PC-9 (cell line): Measurements from ENCODE around the gene FOXC2. TPM values are rescaled to one million over a fixed set of nuclear protein-coding genes. Genes with fewer than 3 reads are reported as not detected.

Experiments
- BruUV-seq: library from RNA; stranded (reverse); fragments of 400-500 nt; replicated peaks from 2 replicates; lab custom pipeline; 2021; lab: Mats Ljungman, UMichigan
- CTCF ChIA-PET: fragments of 300-600 bp; sonication (Branson Sonifier 250); formaldehyde crosslinking; loops from one replicate; lab custom pipeline; 2022; ENCODE audit warnings: antibody characterized with exemption; lab: Charles Lee
- POLR2A ChIA-PET: fragments of 300-600 bp; sonication (Branson Sonifier 250); formaldehyde crosslinking; loops from one replicate; lab custom pipeline; 2022; ENCODE audit warnings: antibody characterized with exemption; ENCODE audit not compliant: unreplicated experiment; lab: Charles Lee
- DNase-seq, 2 experiments: peaks; one replicate each; pipeline versions ENCODE4 v3.0.0 to v3.0.0-alpha.2; 2015 to 2022; ENCODE audit warnings: mixed read lengths in 1 of 2
- H2AFZ ChIP-seq: fragments of 200-600 bp; sonication (generic); 2 replicates; pipeline ENCODE4 v1.8.1; 2017; ENCODE audit warnings: antibody characterized with exemption
- H3F3A ChIP-seq: fragments of 200-600 bp; sonication (generic); 2 replicates; pipeline ENCODE4 v1.8.1; 2017; ENCODE audit warnings: antibody characterized with exemption, mild to moderate bottlenecking, low read depth; ENCODE audit not compliant: insufficient read depth
- H3K27ac ChIP-seq: fragments of 200-600 bp; sonication (generic); 2 replicates; pipeline ENCODE4 v1.6.1; 2016; ENCODE audit warnings: mixed run types
- H3K27me3 ChIP-seq: fragments of 200-600 bp; sonication (generic); 2 replicates; pipeline ENCODE4 v1.6.1; 2016; ENCODE audit warnings: low read depth, mixed run types; ENCODE audit not compliant: insufficient read depth
- H3K36me3 ChIP-seq: fragments of 200-600 bp; sonication (generic); 2 replicates; pipeline ENCODE4 v1.6.1; 2016; ENCODE audit warnings: low read depth, mixed run types
- H3K4me1 ChIP-seq: fragments of 200-600 bp; sonication (generic); replicated peaks from 2 replicates; pipeline ENCODE4 v1.6.1; 2016; ENCODE audit warnings: mixed run types; ENCODE audit not compliant: insufficient read depth
- H3K4me2 ChIP-seq: fragments of 200-600 bp; sonication (generic); 2 replicates; pipeline ENCODE4 v1.6.1; 2017; ENCODE audit warnings: mixed run types
- H3K4me3 ChIP-seq: fragments of 200-600 bp; sonication (generic); 2 replicates; pipeline ENCODE4 v1.6.1; 2016; ENCODE audit warnings: mixed run types
- H3K79me2 ChIP-seq: fragments of 200-600 bp; sonication (generic); 2 replicates; pipeline ENCODE4 v1.6.1; 2017; ENCODE audit warnings: low read depth, mixed run types
- H3K9me2 ChIP-seq: fragments of 200-600 bp; sonication (generic); 2 replicates; pipeline ENCODE4 v1.8.1; 2017; ENCODE audit warnings: mild to moderate bottlenecking; ENCODE audit not compliant: insufficient read depth
- H3K9me3 ChIP-seq: fragments of 200-600 bp; sonication (generic); 2 replicates; pipeline ENCODE4 v1.8.1; 2016; ENCODE audit warnings: low read depth; ENCODE audit not compliant: insufficient read depth
- H4K20me1 ChIP-seq: fragments of 200-600 bp; sonication (generic); 2 replicates; pipeline ENCODE4 v1.8.1; 2017; ENCODE audit not compliant: insufficient read depth
- CTCF ChIP-seq: fragments of 200-600 bp; sonication (generic); conservative IDR thresholded peaks from 2 replicates; pipeline ENCODE4 v1.6.1; 2017; ENCODE audit warnings: mixed run types, antibody characterized with exemption, mild to moderate bottlenecking, moderate library complexity
- EZH2 ChIP-seq: fragments of 200-600 bp; sonication (generic); IDR thresholded peaks from 2 replicates; pipeline ENCODE4 v1.8.0; 2017; ENCODE audit warnings: antibody characterized with exemption, low read depth
- intact Hi-C: fragments of 100-400 bp; cut with micrococcal nuclease; formaldehyde crosslinking; loops from one replicate; pipeline ENCODE4 v1.10.0; 2022; ENCODE audit not compliant: unreplicated experiment
- total RNA-seq: library from RNA; stranded (reverse); gene quantifications from 2 replicates; pipeline ENCODE4 v1.2.3, GENCODE V29; 2021

Gene FOXC2
- total RNA-seq, 1 experiment from 2014 or later: not detected

GRCh38 chr16:86530251-86531190 lies 36.1 kb upstream of the FOXC2 start:
- TF ChIP-seq EZH2 (no peak), CTCF (no peak)
- no peaks in the 10 kb centered on the region for H4K20me1 ChIP-seq
- H2AFZ ChIP-seq: no peak overlapping the region
- CTCF ChIA-PET: no interaction called here
- POLR2A ChIA-PET: no interaction called here
- no TSS peak for BruUV-seq
- no peaks in the 10 kb centered on the region for H3F3A ChIP-seq
- no peak for DNase-seq
- no peaks in the 10 kb centered on the region for H3K9me2 ChIP-seq
- no peaks in the 10 kb centered on the region for H3K79me2 ChIP-seq
- H3K27ac ChIP-seq: no peak overlapping the region
- H3K27me3 ChIP-seq: no peaks in the 10 kb centered on the region
- H3K4me1 ChIP-seq: no peaks in the 10 kb centered on the region
- H3K9me3 ChIP-seq: no peaks in the 10 kb centered on the region
- H3K36me3 ChIP-seq: no peaks in the 10 kb centered on the region
- intact Hi-C loops: no loop called here
- no peak overlapping the region for H3K4me3 ChIP-seq
- no peak overlapping the region for H3K4me2 ChIP-seq

GRCh38 chr16:86531191-86531545 lies 35.5 kb upstream of the FOXC2 start:
- H3K79me2 ChIP-seq: no peaks in the 10 kb centered on the region
- no TSS peak for BruUV-seq
- no peak overlapping the region for H3K4me2 ChIP-seq
- no peaks in the 10 kb centered on the region for H3K36me3 ChIP-seq
- no peak for DNase-seq
- no peaks in the 10 kb centered on the region for H3K9me3 ChIP-seq
- ChIA-PET POLR2A (no interaction called here), CTCF (no interaction called here)
- H4K20me1 ChIP-seq: no peaks in the 10 kb centered on the region
- TF ChIP-seq EZH2 (no peak), CTCF (no peak)
- intact Hi-C loops: no loop called here
- H3K27me3 ChIP-seq: no peaks in the 10 kb centered on the region
- H2AFZ ChIP-seq: no peak overlapping the region
- H3K27ac ChIP-seq: no peak overlapping the region
- H3K9me2 ChIP-seq: no peaks in the 10 kb centered on the region
- no peaks in the 10 kb centered on the region for H3K4me1 ChIP-seq
- H3K4me3 ChIP-seq: no peak overlapping the region
- H3F3A ChIP-seq: no peaks in the 10 kb centered on the region

- no TSS peak for BruUV-seq
- CTCF ChIA-PET: no interaction called here
- Histone ChIP-seq H3K4me1 (no peaks in the 10 kb centered on the region), H3F3A (no peaks in the 10 kb centered on the region), H3K27me3 (no peaks in the 10 kb centered on the region), H3K4me2 (no peak overlapping the region), H3K4me3 (no peak overlapping the region), H4K20me1 (no peaks in the 10 kb centered on the region), H3K9me2 (no peaks in the 10 kb centered on the region), H3K36me3 (no peaks in the 10 kb centered on the region), H3K9me3 (no peaks in the 10 kb centered on the region), H3K27ac (no peak overlapping the region), H3K79me2 (no peaks in the 10 kb centered on the region), H2AFZ (no peak overlapping the region)
- POLR2A ChIA-PET: no interaction called here
- intact Hi-C loops: no loop called here
- TF ChIP-seq EZH2 (no peak), CTCF (no peak)
- DNase-seq: no peak
These were observed 34.7 kb upstream of the FOXC2 start for GRCh38 chr16:86531641-86532525.
